Mesendoderm (in vitro differentiated cells): ENCODE results near the gene HOXC5.

Experiments
- DNase-seq: peaks from one replicate; pipeline ENCODE4 v3.0.0; 2013
- H2AK5ac ChIP-seq: 2 replicates; pipeline ENCODE4 v1.6.1; 2013; ENCODE audit warnings: low read length, inconsistent platforms
- H2BK120ac ChIP-seq: 2 replicates; pipeline ENCODE4 v1.6.1; 2013; ENCODE audit warnings: low read depth, mild to moderate bottlenecking, low read length, moderate library complexity, mixed read lengths
- H2BK15ac ChIP-seq: replicated peaks from 2 replicates; pipeline ENCODE4 v1.6.1; 2013; ENCODE audit warnings: low read depth, mild to moderate bottlenecking, moderate library complexity
- H2BK5ac ChIP-seq: 2 replicates; pipeline ENCODE4 v1.6.1; 2013; ENCODE audit warnings: low read length, inconsistent platforms
- H3K18ac ChIP-seq: 2 replicates; pipeline ENCODE4 v1.6.1; 2013; ENCODE audit warnings: mild to moderate bottlenecking, low read length, mixed read lengths
- H3K23ac ChIP-seq: one replicate; pipeline ENCODE4 v1.6.1; 2013; ENCODE audit warnings: low read length
- H3K27ac ChIP-seq: 2 replicates; pipeline ENCODE4 v1.5.1; 2013; ENCODE audit warnings: low read depth, mild to moderate bottlenecking, inconsistent platforms, low read length, moderate library complexity
- H3K27me3 ChIP-seq: 2 replicates; pipeline ENCODE4 v1.6.1; 2013; ENCODE audit warnings: low read length, control low read depth, mild to moderate bottlenecking, inconsistent platforms; ENCODE audit not compliant: insufficient read depth, poor library complexity
- H3K36me3 ChIP-seq: 2 replicates; pipeline ENCODE4 v1.6.1; 2013; ENCODE audit warnings: low read length, inconsistent platforms; ENCODE audit not compliant: control insufficient read depth, insufficient read depth
- H3K4ac ChIP-seq: one replicate; pipeline ENCODE4 v1.6.1; 2013; ENCODE audit warnings: low read depth, mild to moderate bottlenecking, low read length, moderate library complexity
- H3K4me1 ChIP-seq: 2 replicates; pipeline ENCODE4 v1.6.1; 2013; ENCODE audit warnings: low read depth, low read length, inconsistent platforms; ENCODE audit not compliant: control insufficient read depth
- H3K4me2 ChIP-seq: 2 replicates; pipeline ENCODE4 v1.6.1; 2013; ENCODE audit warnings: low read length
- H3K4me3 ChIP-seq: 2 replicates; pipeline ENCODE4 v1.5.1; 2013; ENCODE audit warnings: mild to moderate bottlenecking, low read length
- H3K56ac ChIP-seq: one replicate; pipeline ENCODE4 v1.6.1; 2013; ENCODE audit warnings: low read length
- H3K79me1 ChIP-seq: 2 replicates; pipeline ENCODE4 v1.6.1; 2013; ENCODE audit warnings: low read length, inconsistent platforms
- H3K79me2 ChIP-seq: 2 replicates; pipeline ENCODE4 v1.6.1; 2013; ENCODE audit warnings: mild to moderate bottlenecking, low read length; ENCODE audit not compliant: control insufficient read depth, insufficient read depth
- H3K9ac ChIP-seq: 2 replicates; pipeline ENCODE4 v1.6.1; 2013; ENCODE audit warnings: low read length, inconsistent platforms
- H4K5ac ChIP-seq: one replicate; pipeline ENCODE4 v1.6.1; 2013; ENCODE audit warnings: low read length
- H4K8ac ChIP-seq: one replicate; pipeline ENCODE4 v1.6.1; 2013; ENCODE audit warnings: low read depth, mild to moderate bottlenecking, control low read depth, low read length, moderate library complexity
- WGBS: extraction: QIAGEN DNeasy Blood & Tissue Kit; methylation state at CpG from one replicate; pipeline ENCODE4 v1.1.7; 2013; ENCODE audit warnings: low lambda C conversion rate, missing lambda C conversion rate; ENCODE audit not compliant: insufficient coverage; ENCODE audit errors: extremely low coverage; 5-methylcytosine and 5-hydroxymethylcytosine counted together

Gene HOXC5

GRCh38 chr12:54049108-54049507 lies 16.3 kb downstream of the HOXC5 start:
- Histone ChIP-seq H3K18ac (no peak overlapping the region), H2BK5ac (no peak overlapping the region), H4K8ac (no peak overlapping the region), H3K79me1 (no peaks in the 10 kb centered on the region), H3K56ac (no peak overlapping the region), H2BK15ac (no peak overlapping the region), H2BK120ac (no peak overlapping the region), H3K4ac (no peak overlapping the region), H3K4me3 (no peak overlapping the region), H3K36me3 (no peaks in the 10 kb centered on the region), H3K23ac (no peak overlapping the region), H2AK5ac (no peak overlapping the region), H3K27me3 (peaks cover 93% of the 10 kb centered on the region), H4K5ac (no peak overlapping the region), H3K27ac (no peak overlapping the region), H3K9ac (no peak overlapping the region), H3K4me2 (no peak overlapping the region), H3K4me1 (no peaks in the 10 kb centered on the region), H3K79me2 (no peaks in the 10 kb centered on the region)
- no peak for DNase-seq
- WGBS, result no CpG with 5 or more reads among the region's 6 CpGs

GRCh38 chr12:54050482-54050810 lies 17.6 kb downstream of the HOXC5 start:
- no peak overlapping the region for H3K4me3 ChIP-seq

GRCh38 chr12:54051026-54051842 lies 18.4 kb downstream of the HOXC5 start:
- Histone ChIP-seq H3K18ac (no peak overlapping the region), H2BK15ac (no peak overlapping the region), H3K9ac (no peak overlapping the region), H3K4me2 (no peak overlapping the region), H3K27me3 (peaks cover 96% of the 10 kb centered on the region), H2AK5ac (no peak overlapping the region), H3K36me3 (no peaks in the 10 kb centered on the region), H3K56ac (no peak overlapping the region), H3K79me1 (no peaks in the 10 kb centered on the region), H3K27ac (no peak overlapping the region), H3K4me1 (no peaks in the 10 kb centered on the region), H4K5ac (no peak overlapping the region), H3K79me2 (no peaks in the 10 kb centered on the region), H3K23ac (no peak overlapping the region), H3K4me3 (no peak overlapping the region), H2BK120ac (no peak overlapping the region), H2BK5ac (no peak overlapping the region), H3K4ac (no peak overlapping the region), H4K8ac (no peak overlapping the region)
- WGBS, result no CpG with 5 or more reads among the region's 12 CpGs
- DNase-seq, result no peak

More at GRCh38 chr12:54050482-54050810, 17.6 kb downstream of the HOXC5 start:
- H3K9ac ChIP-seq, result no peak overlapping the region
- WGBS, result no CpG with 5 or more reads among the region's 2 CpGs
- no peaks in the 10 kb centered on the region for H3K79me1 ChIP-seq
- no peak overlapping the region for H2AK5ac ChIP-seq
- H2BK120ac ChIP-seq, result no peak overlapping the region
- no peak overlapping the region for H3K27ac ChIP-seq
- H2BK15ac ChIP-seq, result no peak overlapping the region
- no peak overlapping the region for H4K8ac ChIP-seq
- no peak overlapping the region for H3K4ac ChIP-seq
- H4K5ac ChIP-seq, result no peak overlapping the region
- H3K27me3 ChIP-seq, result peaks cover 96% of the 10 kb centered on the region
- no peaks in the 10 kb centered on the region for H3K4me1 ChIP-seq
- no peak overlapping the region for H2BK5ac ChIP-seq
- no peaks in the 10 kb centered on the region for H3K36me3 ChIP-seq
- no peak overlapping the region for H3K18ac ChIP-seq
- H3K79me2 ChIP-seq, result no peaks in the 10 kb centered on the region
- no peak for DNase-seq
- H3K23ac ChIP-seq, result no peak overlapping the region
- no peak overlapping the region for H3K56ac ChIP-seq
- H3K4me2 ChIP-seq, result no peak overlapping the region

- WGBS, result no CpG with 5 or more reads among the region's 24 CpGs
- Histone ChIP-seq H3K27ac (no peak overlapping the region), H3K23ac (no peak overlapping the region), H3K4me3 (no peak overlapping the region), H3K9ac (no peak overlapping the region), H3K79me2 (no peaks in the 10 kb centered on the region), H3K4me1 (no peaks in the 10 kb centered on the region), H3K36me3 (no peaks in the 10 kb centered on the region), H2BK15ac (no peak overlapping the region), H2AK5ac (no peak overlapping the region), H3K18ac (no peak overlapping the region), H3K79me1 (no peaks in the 10 kb centered on the region), H4K5ac (no peak overlapping the region), H2BK5ac (no peak overlapping the region), H3K27me3 (peaks cover 96% of the 10 kb centered on the region), H3K56ac (no peak overlapping the region), H2BK120ac (no peak overlapping the region), H4K8ac (no peak overlapping the region), H3K4ac (no peak overlapping the region), H3K4me2 (no peak overlapping the region)
- no peak for DNase-seq
These were observed 19.1 kb downstream of the HOXC5 start for GRCh38 chr12:54051874-54052437.

GRCh38 chr12:54052438-54053002 lies 19.7 kb downstream of the HOXC5 start:
- H3K79me1 ChIP-seq, result no peaks in the 10 kb centered on the region
- no peak overlapping the region for H3K4me2 ChIP-seq
- no peak overlapping the region for H3K9ac ChIP-seq
- DNase-seq, result peak; percentile 56
- H3K56ac ChIP-seq, result no peak overlapping the region
- H2BK15ac ChIP-seq, result no peak overlapping the region
- no peak overlapping the region for H3K4ac ChIP-seq
- no peaks in the 10 kb centered on the region for H3K79me2 ChIP-seq
- H3K18ac ChIP-seq, result no peak overlapping the region
- H3K4me1 ChIP-seq, result no peaks in the 10 kb centered on the region
- H4K8ac ChIP-seq, result no peak overlapping the region
- H2BK5ac ChIP-seq, result no peak overlapping the region
- peaks cover 96% of the 10 kb centered on the region for H3K27me3 ChIP-seq
- H3K27ac ChIP-seq, result no peak overlapping the region
- H2AK5ac ChIP-seq, result no peak overlapping the region
- no peak overlapping the region for H2BK120ac ChIP-seq
- no peaks in the 10 kb centered on the region for H3K36me3 ChIP-seq
- no peak overlapping the region for H4K5ac ChIP-seq
- H3K23ac ChIP-seq, result no peak overlapping the region
- no CpG with 5 or more reads among the region's 10 CpGs for WGBS
- no peak overlapping the region for H3K4me3 ChIP-seq
